Body of pancreas (tissue), 4 donors: ENCODE data around the gene SCGB1D1. TPM values are rescaled to one million over a fixed set of nuclear protein-coding genes. Genes with fewer than 3 reads are reported as not detected.

Source experiments
- ATAC-seq: fragments of 150-250 bp; one replicate; pipeline ENCODE4 v1.9.1; 2016
- DNase-seq, 4 donors: peaks; one replicate each; pipeline ENCODE4 v3.0.0-alpha.2; 2019
- H3K27ac ChIP-seq, 4 donors: fragments of 200-600 bp; sonication (generic); 1 replicate in 3 of 4; 2 replicates in 1 of 4; pipeline versions ENCODE4 v1.5.1 to v1.6.1; 2016 to 2019; ENCODE audit warnings: mild to moderate bottlenecking in 1 of 4, mixed read lengths in 1 of 4, moderate library complexity in 1 of 4
- H3K27me3 ChIP-seq, 2 donors: fragments of 200-600 bp; sonication (generic); one replicate each; pipeline ENCODE4 v1.6.0; 2016; ENCODE audit warnings: mild to moderate bottlenecking in 1 of 2
- H3K36me3 ChIP-seq, 2 donors: fragments of 200-600 bp; sonication (generic); replicated peaks in 1 of 2; 2 replicates each; pipeline ENCODE4 v1.5.1; 2016; ENCODE audit warnings: low read depth in 2 of 2; ENCODE audit not compliant: insufficient read depth in 1 of 2
- H3K4me1 ChIP-seq: fragments of 200-600 bp; sonication (generic); one replicate; pipeline ENCODE4 v1.6.0; 2016
- H3K4me3 ChIP-seq, 2 donors: fragments of 200-600 bp; sonication (generic); 1 replicate in 1 of 2; 2 replicates in 1 of 2; pipeline ENCODE4 v1.5.1; 2016 to 2019
- H3K9me3 ChIP-seq, 3 donors: fragments of 200-600 bp; sonication (generic); 1 replicate in 2 of 3; 2 replicates in 1 of 3; pipeline ENCODE4 v1.5.1; 2016
- CTCF ChIP-seq, 7 experiments: fragments of 450-650 bp in 4 of 7; fragments of 200-600 bp in 3 of 7; sonication (generic) in 3 of 7; IDR thresholded peaks; one replicate each; pipeline ENCODE4 v1.5.1; 2016 to 2019; ENCODE audit warnings: antibody characterized with exemption in 7 of 7
- POLR2A ChIP-seq, 3 donors: fragments of 450-650 bp; IDR thresholded peaks; one replicate each; pipeline ENCODE4 v1.6.1; 2016; ENCODE audit warnings: antibody characterized with exemption in 3 of 3, mild to moderate bottlenecking in 2 of 3
- WGBS, 2 donors: methylation state at CpG; one replicate each; pipeline ENCODE4 v1.1.5; 2017; 5-methylcytosine and 5-hydroxymethylcytosine counted together
- intact Hi-C: fragments of 100-400 bp; cut with DNase I; formaldehyde crosslinking; loops from one replicate; pipeline ENCODE4 v1.15.1; 2023
- total RNA-seq, 2 donors: library from RNA; depleted of rRNA; stranded (reverse); fragments of >200 nt; gene quantifications; one replicate each; pipeline ENCODE4 v1.1.0, GENCODE V29; 2016

The SCGB1D1 gene
- total RNA-seq, 2 donors from 2014 or later = not detected

- H3K27ac ChIP-seq = peak overlapping the region in 1 of 4 donors; percentile 34
- no peak overlapping the region for H3K4me3 ChIP-seq
- intact Hi-C loops = no loop called here
- H3K4me1 ChIP-seq = no peaks in the 10 kb centered on the region
- TF ChIP-seq POLR2A (IDR thresholded peaks at IDR 0.05) (no peak), CTCF (IDR thresholded peaks at IDR 0.05) (no peak)
- peaks cover 0 to 16% of the 10 kb centered on the region in 2 donors for H3K36me3 ChIP-seq
- DNase-seq (peak in 2 of 4 donors; percentile 3 to 47), ATAC-seq (no peak)
- 83 to 91% methylated on average over 33 to 36 of the region's 36 CpGs for WGBS, 2 donors
- H3K27me3 ChIP-seq = no peaks in the 10 kb centered on the region
- H3K9me3 ChIP-seq = no peaks in the 10 kb centered on the region
These were observed 43.4 kb upstream of the SCGB1D1 start for GRCh38 chr11:62146476-62147200.

GRCh38 chr11:62147545-62147944 lies 42.5 kb upstream of the SCGB1D1 start:
- Histone ChIP-seq H3K4me3 (no peak overlapping the region), H3K4me1 (no peaks in the 10 kb centered on the region), H3K27ac (no peak overlapping the region), H3K9me3 (no peaks in the 10 kb centered on the region), H3K36me3 (peaks cover 0 to 18% of the 10 kb centered on the region in 2 donors), H3K27me3 (no peaks in the 10 kb centered on the region)
- TF ChIP-seq POLR2A (IDR thresholded peaks at IDR 0.05) (no peak), CTCF (IDR thresholded peaks at IDR 0.05) (no peak)
- ATAC-seq = no peak
- intact Hi-C loops = no loop called here
- DNase-seq = no peak
- WGBS, 2 donors = 87 to 92% methylated on average over 11 to 12 of the region's 12 CpGs

GRCh38 chr11:62148271-62148980 lies 41.6 kb upstream of the SCGB1D1 start:
- no peak for DNase-seq
- intact Hi-C loops = no loop called here
- Histone ChIP-seq H3K27me3 (no peaks in the 10 kb centered on the region), H3K36me3 (peaks cover 0 to 18% of the 10 kb centered on the region in 2 donors), H3K27ac (no peak overlapping the region), H3K9me3 (no peaks in the 10 kb centered on the region), H3K4me3 (no peak overlapping the region), H3K4me1 (no peaks in the 10 kb centered on the region)
- ATAC-seq = no peak
- 88 to 93% methylated on average over 10 of the region's 10 CpGs for WGBS, 2 donors
- TF ChIP-seq POLR2A (IDR thresholded peaks at IDR 0.05) (no peak), CTCF (IDR thresholded peaks at IDR 0.05) (no peak)

GRCh38 chr11:62149986-62150886 lies 39.8 kb upstream of the SCGB1D1 start:
- H3K27me3 ChIP-seq = no peaks in the 10 kb centered on the region
- no peaks in the 10 kb centered on the region for H3K4me1 ChIP-seq
- peaks cover 0 to 18% of the 10 kb centered on the region in 2 donors for H3K36me3 ChIP-seq
- ATAC-seq = no peak
- no peak overlapping the region for H3K27ac ChIP-seq
- DNase-seq = no peak
- TF ChIP-seq CTCF (IDR thresholded peaks at IDR 0.05) (no peak), POLR2A (IDR thresholded peaks at IDR 0.05) (no peak)
- no peak overlapping the region for H3K4me3 ChIP-seq
- no peaks in the 10 kb centered on the region for H3K9me3 ChIP-seq
- 90 to 92% methylated on average over 9 to 17 of the region's 17 CpGs for WGBS, 2 donors
- intact Hi-C loops = no loop called here
